GM12878 (cell line): Measurements from ENCODE around the gene LEPR. TPM values are rescaled to one million over a fixed set of nuclear protein-coding genes. Genes with fewer than 3 reads are reported as not detected.

Experiments used
- ATAC-seq: fragments of 200-7000 bp; cut with Tn5 transposase; 3 replicates; pipeline ENCODE4 v1.9.1; 2020; ENCODE audit warnings: mild to moderate bottlenecking, moderate library complexity
- BruUV-seq: library from RNA; stranded (reverse); fragments of 400-500 nt; replicated peaks from 2 replicates; lab custom pipeline; 2021; lab: Mats Ljungman, UMichigan
- CTCF ChIA-PET: fragments of 300-600 bp; sonication (Branson Sonifier 250); formaldehyde crosslinking; extraction: SDS; loops from one replicate; lab custom pipeline; 2021; ENCODE audit warnings: inconsistent platforms; lab: Yijun Ruan, JAX
- POLR2A ChIA-PET: fragments of 350-600 bp; formaldehyde crosslinking; extraction: SDS; loops from one replicate; lab custom pipeline; 2021; ENCODE audit warnings: inconsistent platforms; lab: Charles Lee
- RAD21 ChIA-PET: fragments of 300-600 bp; sonication (Branson Sonifier 250); formaldehyde crosslinking; loops from one replicate; lab custom pipeline; 2023; ENCODE audit warnings: antibody characterized with exemption; ENCODE audit not compliant: unreplicated experiment; lab: Charles Lee
- SMC1A ChIA-PET: fragments of 300-600 bp; sonication (Branson Sonifier 250); formaldehyde crosslinking; loops from one replicate; lab custom pipeline; 2023; ENCODE audit not compliant: unreplicated experiment, uncharacterized antibody; lab: Charles Lee
- DNase-seq: peaks from one replicate; pipeline ENCODE4 v3.0.0-alpha.2; 2011; ENCODE audit warnings: low read depth, low spot score
- FAIRE-seq: peaks from 3 replicates; lab custom pipeline; 2011; peaks lifted over from hg19 to GRCh38; lab: Jason Lieb, UNC
- H2AFZ ChIP-seq: 2 replicates; pipeline ENCODE4 v1.6.0; 2011; ENCODE audit warnings: low read depth, low read length, control low read depth; ENCODE audit not compliant: control insufficient read depth
- H3K27ac ChIP-seq: 2 replicates; pipeline ENCODE4 v1.5.1; 2011; ENCODE audit warnings: control low read depth; ENCODE audit not compliant: control insufficient read depth, insufficient read depth
- H3K27me3 ChIP-seq, 2 experiments: replicated peaks in 1 of 2; 2 replicates each; pipeline versions ENCODE4 v1.6.0 to v1.6.1; 2011; ENCODE audit warnings: low read length in 1 of 2; ENCODE audit not compliant: control insufficient read depth in 2 of 2, insufficient read depth in 2 of 2
- H3K36me3 ChIP-seq, 2 experiments: 2 replicates each; pipeline ENCODE4 v1.5.1; 2011; ENCODE audit warnings: low read length in 1 of 2; ENCODE audit not compliant: control insufficient read depth in 2 of 2, insufficient read depth in 2 of 2
- H3K4me1 ChIP-seq: 2 replicates; pipeline ENCODE4 v1.6.1; 2011; ENCODE audit warnings: mild to moderate bottlenecking, low read length, moderate library complexity, mixed read lengths; ENCODE audit not compliant: control insufficient read depth, insufficient read depth
- H3K4me2 ChIP-seq: 2 replicates; pipeline ENCODE4 v1.6.0; 2011; ENCODE audit warnings: control low read depth; ENCODE audit not compliant: control insufficient read depth, insufficient read depth
- H3K4me3 ChIP-seq: fragments of 200-600 bp; sonication (generic); 2 replicates; pipeline ENCODE4 v1.5.1; 2016
- H3K79me2 ChIP-seq: 2 replicates; pipeline ENCODE4 v1.6.0; 2011; ENCODE audit warnings: low read length; ENCODE audit not compliant: control insufficient read depth, insufficient read depth
- H3K9ac ChIP-seq: 2 replicates; pipeline ENCODE4 v1.8.0; 2011; ENCODE audit warnings: low read length, control low read depth, mixed read lengths; ENCODE audit not compliant: control insufficient read depth, insufficient read depth
- H3K9me3 ChIP-seq: replicated peaks from 3 replicates; pipeline ENCODE4 v1.5.1; 2011; ENCODE audit warnings: mild to moderate bottlenecking, low read length; ENCODE audit not compliant: control insufficient read depth, insufficient read depth
- H4K20me1 ChIP-seq: 2 replicates; pipeline ENCODE4 v1.6.0; 2011; ENCODE audit not compliant: control insufficient read depth, insufficient read depth
- BCL11A ChIP-seq: IDR thresholded peaks from 2 replicates; pipeline ENCODE4 v1.6.1; 2011; ENCODE audit warnings: low read depth, low read length
- CBX3 ChIP-seq: fragments of 200-600 bp; sonication (generic); IDR thresholded peaks from 2 replicates; pipeline ENCODE4 v1.6.1; 2016; ENCODE audit warnings: low read depth, borderline replicate concordance
- CREB1 ChIP-seq: IDR thresholded peaks from 2 replicates; pipeline ENCODE4 v1.6.1; 2012; ENCODE audit warnings: low read depth, mild to moderate bottlenecking, inconsistent platforms
- ESRRA ChIP-seq: IDR thresholded peaks from 2 replicates; pipeline ENCODE4 v1.6.1; 2012; ENCODE audit warnings: mild to moderate bottlenecking, low read length, improper control_type of control experiment
- FOXM1 ChIP-seq: IDR thresholded peaks from 2 replicates; pipeline ENCODE4 v1.6.1; 2012; ENCODE audit warnings: low read depth, mild to moderate bottlenecking, inconsistent platforms, low read length, moderate library complexity
- IRF4 ChIP-seq: IDR thresholded peaks from 2 replicates; pipeline ENCODE4 v1.6.1; 2011; ENCODE audit warnings: low read depth, low read length
- JUNB ChIP-seq: IDR thresholded peaks from 2 replicates; pipeline ENCODE4 v1.6.1; 2016; ENCODE audit warnings: antibody characterized with exemption, mild to moderate bottlenecking
- KDM1A ChIP-seq: fragments of 200-600 bp; sonication (generic); IDR thresholded peaks from 2 replicates; pipeline ENCODE4 v1.6.1; 2016; ENCODE audit warnings: borderline replicate concordance
- POU2F2 ChIP-seq: IDR thresholded peaks from 3 replicates; pipeline ENCODE4 v1.6.1; 2011; ENCODE audit warnings: low read depth, mild to moderate bottlenecking, low read length, borderline replicate concordance
- RAD51 ChIP-seq: fragments of 450-650 bp; IDR thresholded peaks from 2 replicates; pipeline ENCODE4 v1.6.1; 2016; ENCODE audit warnings: moderate library complexity, mild to moderate bottlenecking, inconsistent platforms
- RFX5 ChIP-seq: IDR thresholded peaks from 2 replicates; pipeline ENCODE4 v1.6.1; 2011; ENCODE audit warnings: low read depth, low read length, improper control_type of control experiment
- SREBF1 ChIP-seq: IDR thresholded peaks from 2 replicates; pipeline ENCODE4 v1.6.1; 2012; ENCODE audit warnings: mild to moderate bottlenecking, low read length
- WRNIP1 ChIP-seq: IDR thresholded peaks from 2 replicates; pipeline ENCODE4 v1.6.1; 2011; ENCODE audit warnings: low read depth, low read length, improper control_type of control experiment, borderline replicate concordance
- ZZZ3 ChIP-seq: IDR thresholded peaks from 2 replicates; pipeline ENCODE4 v1.6.1; 2011; ENCODE audit warnings: low read depth; ENCODE audit not compliant: control insufficient read depth, insufficient read length
- WGBS: methylation state at CpG from one replicate; pipeline ENCODE4 v1.1.6; 2016; ENCODE audit warnings: low lambda C conversion rate; ENCODE audit not compliant: insufficient replicate concordance, insufficient coverage; ENCODE audit errors: missing lambda C conversion rate; 5-methylcytosine and 5-hydroxymethylcytosine counted together
- in situ Hi-C: fragments of 300-500 bp; cut with MboI; formaldehyde crosslinking; loops from 9 replicates; pipeline ENCODE4 v1.14.3; 2018; ENCODE audit warnings: mixed read lengths
- intact Hi-C: fragments of 100-400 bp; cut with micrococcal nuclease; formaldehyde crosslinking; loops from one replicate; pipeline ENCODE4 v1.14.2; 2022; ENCODE audit not compliant: unreplicated experiment
- polyA plus RNA-seq, 11 experiments: library from polyadenylated mRNA; depleted of rRNA in 4 of 11; unstranded in 6 of 11; stranded (reverse) in 5 of 11; fragments of >200 nt; fragmentation: Nextera tagmentation in 4 of 11; fragmentation: Illumina TruSeq in 1 of 11; extraction: Ambion mirVana in 4 of 11; extraction: Trizol in 1 of 11; gene quantifications; 1 replicate in 1 of 11; 2 replicates in 10 of 11; pipeline versions ENCODE4 v1.2.1 to v1.2.3, GENCODE V29; 2011 to 2016; ENCODE audit warnings: inconsistent platforms in 2 of 11, missing spikeins in 2 of 11, low read depth in 1 of 11
- total RNA-seq, 4 experiments: library from RNA; depleted of rRNA in 3 of 4; stranded (reverse); fragments of >200 nt in 3 of 4; fragmentation: Illumina TruSeq in 1 of 4; extraction: Trizol in 1 of 4; gene quantifications; 2 replicates each; pipeline versions ENCODE4 v1.2.1 to v1.2.3, GENCODE V29; 2013 to 2021
- TF ChIP-seq, protein P1 (sequence below): fragments of 450-650 bp; IDR thresholded peaks from 2 replicates; pipeline ENCODE4 v1.6.1; 2017; ENCODE audit warnings: low read depth, mild to moderate bottlenecking, moderate library complexity
- TF ChIP-seq, protein P2 (sequence below): fragments of 450-650 bp; IDR thresholded peaks from 2 replicates; pipeline ENCODE4 v1.6.1; 2018; ENCODE audit warnings: mild to moderate bottlenecking, low read depth, moderate library complexity; ENCODE audit not compliant: partially characterized antibody
- TF ChIP-seq, protein P3 (sequence below): fragments of 450-650 bp; IDR thresholded peaks from 2 replicates; pipeline ENCODE4 v1.6.1; 2014; ENCODE audit warnings: mild to moderate bottlenecking
- TF ChIP-seq, protein P4 (sequence below): fragments of 450-650 bp; IDR thresholded peaks from 2 replicates; pipeline ENCODE4 v1.6.1; 2017; ENCODE audit warnings: borderline replicate concordance

The LEPR gene
- total and polyA plus RNA-seq, 10 of the 15 experiments (the other 5 are each of a cell fraction or from before 2014, with no cell fraction given), result 0.49 to 3.7 (median 1.2) TPM

DNA sequence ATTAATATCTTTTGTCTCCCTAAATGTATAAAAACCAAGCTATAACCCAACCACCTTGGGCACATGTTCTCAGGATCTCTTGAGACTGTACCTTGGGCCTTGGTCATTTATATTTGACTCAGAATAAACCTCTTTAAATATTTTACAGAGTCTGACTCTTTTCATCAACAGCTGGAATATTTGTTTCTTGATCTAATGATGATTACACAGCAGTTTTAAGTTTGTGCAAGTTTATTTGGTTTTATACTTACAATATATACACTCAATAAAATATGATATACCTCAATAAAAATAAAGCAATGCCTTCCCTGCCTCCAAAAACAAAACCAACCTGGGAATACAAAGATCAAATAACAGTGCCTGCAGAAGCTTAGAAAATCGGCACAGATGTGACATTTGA is 22.0 kb downstream of the LEPR start:
- TF ChIP-seq RFX5 (no peak), CBX3 (no peak), KDM1A (no peak), FOXM1 (no peak), RAD51 (no peak), JUNB (no peak), SREBF1 (no peak), IRF4 (no peak), WRNIP1 (no peak), BCL11A (no peak), CREB1 (no peak), ESRRA (no peak), ZZZ3 (no peak), POU2F2 (no peak)
- TF ChIP-seq, protein P1, sequence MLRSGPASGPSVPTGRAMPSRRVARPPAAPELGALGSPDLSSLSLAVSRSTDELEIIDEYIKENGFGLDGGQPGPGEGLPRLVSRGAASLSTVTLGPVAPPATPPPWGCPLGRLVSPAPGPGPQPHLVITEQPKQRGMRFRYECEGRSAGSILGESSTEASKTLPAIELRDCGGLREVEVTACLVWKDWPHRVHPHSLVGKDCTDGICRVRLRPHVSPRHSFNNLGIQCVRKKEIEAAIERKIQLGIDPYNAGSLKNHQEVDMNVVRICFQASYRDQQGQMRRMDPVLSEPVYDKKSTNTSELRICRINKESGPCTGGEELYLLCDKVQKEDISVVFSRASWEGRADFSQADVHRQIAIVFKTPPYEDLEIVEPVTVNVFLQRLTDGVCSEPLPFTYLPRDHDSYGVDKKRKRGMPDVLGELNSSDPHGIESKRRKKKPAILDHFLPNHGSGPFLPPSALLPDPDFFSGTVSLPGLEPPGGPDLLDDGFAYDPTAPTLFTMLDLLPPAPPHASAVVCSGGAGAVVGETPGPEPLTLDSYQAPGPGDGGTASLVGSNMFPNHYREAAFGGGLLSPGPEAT, result no peak
- TF ChIP-seq, protein P2, sequence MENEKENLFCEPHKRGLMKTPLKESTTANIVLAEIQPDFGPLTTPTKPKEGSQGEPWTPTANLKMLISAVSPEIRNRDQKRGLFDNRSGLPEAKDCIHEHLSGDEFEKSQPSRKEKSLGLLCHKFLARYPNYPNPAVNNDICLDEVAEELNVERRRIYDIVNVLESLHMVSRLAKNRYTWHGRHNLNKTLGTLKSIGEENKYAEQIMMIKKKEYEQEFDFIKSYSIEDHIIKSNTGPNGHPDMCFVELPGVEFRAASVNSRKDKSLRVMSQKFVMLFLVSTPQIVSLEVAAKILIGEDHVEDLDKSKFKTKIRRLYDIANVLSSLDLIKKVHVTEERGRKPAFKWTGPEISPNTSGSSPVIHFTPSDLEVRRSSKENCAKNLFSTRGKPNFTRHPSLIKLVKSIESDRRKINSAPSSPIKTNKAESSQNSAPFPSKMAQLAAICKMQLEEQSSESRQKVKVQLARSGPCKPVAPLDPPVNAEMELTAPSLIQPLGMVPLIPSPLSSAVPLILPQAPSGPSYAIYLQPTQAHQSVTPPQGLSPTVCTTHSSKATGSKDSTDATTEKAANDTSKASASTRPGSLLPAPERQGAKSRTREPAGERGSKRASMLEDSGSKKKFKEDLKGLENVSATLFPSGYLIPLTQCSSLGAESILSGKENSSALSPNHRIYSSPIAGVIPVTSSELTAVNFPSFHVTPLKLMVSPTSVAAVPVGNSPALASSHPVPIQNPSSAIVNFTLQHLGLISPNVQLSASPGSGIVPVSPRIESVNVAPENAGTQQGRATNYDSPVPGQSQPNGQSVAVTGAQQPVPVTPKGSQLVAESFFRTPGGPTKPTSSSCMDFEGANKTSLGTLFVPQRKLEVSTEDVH, result no peak
- TF ChIP-seq, protein P3, sequence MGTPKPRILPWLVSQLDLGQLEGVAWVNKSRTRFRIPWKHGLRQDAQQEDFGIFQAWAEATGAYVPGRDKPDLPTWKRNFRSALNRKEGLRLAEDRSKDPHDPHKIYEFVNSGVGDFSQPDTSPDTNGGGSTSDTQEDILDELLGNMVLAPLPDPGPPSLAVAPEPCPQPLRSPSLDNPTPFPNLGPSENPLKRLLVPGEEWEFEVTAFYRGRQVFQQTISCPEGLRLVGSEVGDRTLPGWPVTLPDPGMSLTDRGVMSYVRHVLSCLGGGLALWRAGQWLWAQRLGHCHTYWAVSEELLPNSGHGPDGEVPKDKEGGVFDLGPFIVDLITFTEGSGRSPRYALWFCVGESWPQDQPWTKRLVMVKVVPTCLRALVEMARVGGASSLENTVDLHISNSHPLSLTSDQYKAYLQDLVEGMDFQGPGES, result no peak
- TF ChIP-seq, protein P4, sequence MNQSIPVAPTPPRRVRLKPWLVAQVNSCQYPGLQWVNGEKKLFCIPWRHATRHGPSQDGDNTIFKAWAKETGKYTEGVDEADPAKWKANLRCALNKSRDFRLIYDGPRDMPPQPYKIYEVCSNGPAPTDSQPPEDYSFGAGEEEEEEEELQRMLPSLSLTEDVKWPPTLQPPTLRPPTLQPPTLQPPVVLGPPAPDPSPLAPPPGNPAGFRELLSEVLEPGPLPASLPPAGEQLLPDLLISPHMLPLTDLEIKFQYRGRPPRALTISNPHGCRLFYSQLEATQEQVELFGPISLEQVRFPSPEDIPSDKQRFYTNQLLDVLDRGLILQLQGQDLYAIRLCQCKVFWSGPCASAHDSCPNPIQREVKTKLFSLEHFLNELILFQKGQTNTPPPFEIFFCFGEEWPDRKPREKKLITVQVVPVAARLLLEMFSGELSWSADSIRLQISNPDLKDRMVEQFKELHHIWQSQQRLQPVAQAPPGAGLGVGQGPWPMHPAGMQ, result no peak
- Histone ChIP-seq H3K4me1 (no peaks in the 10 kb centered on the region), H3K4me3 (no peak overlapping the region), H3K36me3 (no peaks in the 10 kb centered on the region), H3K9me3 (no peaks in the 10 kb centered on the region), H4K20me1 (no peaks in the 10 kb centered on the region), H3K79me2 (no peaks in the 10 kb centered on the region), H3K4me2 (no peak overlapping the region), H3K9ac (no peak overlapping the region), H3K27ac (no peak overlapping the region), H2AFZ (no peak overlapping the region), H3K27me3 (no peaks in the 10 kb centered on the region)
- WGBS, result 39% methylated on average over 1 of the region's 1 CpG
- no peak for ATAC-seq
- POLR2A ChIA-PET, result no interaction called here
- RAD21 ChIA-PET, result no interaction called here
- no peak for FAIRE-seq
- no TSS peak for BruUV-seq
- intact Hi-C loops (no loop called here), in situ Hi-C loops (no loop called here)
- no peak for DNase-seq
- SMC1A ChIA-PET, result no interaction called here
- CTCF ChIA-PET, result interaction anchor here (1.8 kb wide), 1 partner anchor 17 kb away, joined by 5 read pairs; no protein-coding TSS in a partner anchor
